Endothelial cell of umbilical vein (primary cell): ENCODE data around the gene PRKX. TPM values are rescaled to one million over a fixed set of nuclear protein-coding genes. Genes with fewer than 3 reads are reported as not detected.

Experiments
- BruUV-seq: library from RNA; stranded (reverse); fragments of 400-500 nt; replicated peaks from 2 replicates; lab custom pipeline; 2021; lab: Mats Ljungman, UMichigan
- CTCF ChIA-PET: fragments of 300-600, 350-600 bp; sonication (Branson Sonifier 250); formaldehyde crosslinking; loops from one replicate; lab custom pipeline; 2021; ENCODE audit warnings: antibody characterized with exemption, inconsistent platforms; lab: Charles Lee
- POLR2A ChIA-PET: fragments of 300-600, 350-600 bp; sonication (Branson Sonifier 250); formaldehyde crosslinking; loops from one replicate; lab custom pipeline; 2021; ENCODE audit warnings: antibody characterized with exemption, inconsistent platforms; lab: Charles Lee
- DNase-seq: peaks from one replicate; pipeline ENCODE4 v3.0.0-alpha.2; 2011; ENCODE audit warnings: low read depth, low spot score
- FAIRE-seq: peaks from 2 replicates; lab custom pipeline; 2011; peaks lifted over from hg19 to GRCh38; lab: Jason Lieb, UNC
- H2AFZ ChIP-seq: 2 replicates; pipeline ENCODE4 v1.6.0; 2012; ENCODE audit warnings: low read depth, low read length, control low read depth, inconsistent platforms
- H3K27ac ChIP-seq: 2 replicates; pipeline ENCODE4 v1.5.1; 2011; ENCODE audit warnings: low read depth, mild to moderate bottlenecking, control low read depth, low read length, moderate library complexity; ENCODE audit not compliant: insufficient read depth
- H3K27me3 ChIP-seq, 2 experiments: 2 replicates each; pipeline versions ENCODE4 v1.6.0 to v1.6.1; 2011; ENCODE audit warnings: low read length in 2 of 2, mixed read lengths in 1 of 2; ENCODE audit not compliant: control insufficient read depth in 2 of 2, insufficient read depth in 2 of 2
- H3K36me3 ChIP-seq, 2 experiments: 2 replicates in 1 of 2; 3 replicates in 1 of 2; pipeline ENCODE4 v1.5.1; 2011; ENCODE audit warnings: low read length in 2 of 2, mild to moderate bottlenecking in 1 of 2, moderate library complexity in 1 of 2; ENCODE audit not compliant: control insufficient read depth in 2 of 2, insufficient read depth in 2 of 2; ENCODE audit errors: extremely low read depth in 1 of 2
- H3K4me1 ChIP-seq: 3 replicates; pipeline ENCODE4 v1.5.1; 2011; ENCODE audit warnings: mild to moderate bottlenecking, low read length; ENCODE audit not compliant: control insufficient read depth, insufficient read depth; ENCODE audit errors: extremely low read depth
- H3K4me2 ChIP-seq: 2 replicates; pipeline ENCODE4 v1.6.1; 2011; ENCODE audit warnings: low read length, control low read depth, mixed read lengths; ENCODE audit not compliant: insufficient read depth
- H3K4me3 ChIP-seq, 3 experiments: fragments of 200-600 bp in 1 of 3; sonication (generic), shearing (Covaris generic) in 1 of 3; replicated peaks in 1 of 3; 2 replicates each; pipeline ENCODE4 v1.5.1; 2011 to 2016; ENCODE audit warnings: control low read depth in 3 of 3, low read length in 3 of 3, mild to moderate bottlenecking in 2 of 3, inconsistent platforms in 1 of 3, low read depth in 1 of 3, moderate library complexity in 1 of 3; ENCODE audit not compliant: insufficient read depth in 1 of 3
- H3K79me2 ChIP-seq: 2 replicates; pipeline ENCODE4 v1.6.0; 2012; ENCODE audit warnings: low read length, inconsistent platforms; ENCODE audit not compliant: control insufficient read depth, insufficient read depth
- H3K9ac ChIP-seq: replicated peaks from 2 replicates; pipeline ENCODE3; 2011; ENCODE audit warnings: low read length, control low read depth; ENCODE audit not compliant: insufficient read depth; ENCODE audit errors: extremely low read depth
- H3K9me1 ChIP-seq: replicated peaks from 3 replicates; pipeline ENCODE4 v1.6.0; 2011; ENCODE audit warnings: mild to moderate bottlenecking, low read length; ENCODE audit not compliant: control insufficient read depth, insufficient read depth; ENCODE audit errors: extremely low read depth
- H3K9me3 ChIP-seq: replicated peaks from 2 replicates; pipeline ENCODE4 v1.5.1; 2012; ENCODE audit warnings: low read length, inconsistent platforms; ENCODE audit not compliant: control insufficient read depth, insufficient read depth
- H4K20me1 ChIP-seq: replicated peaks from 2 replicates; pipeline ENCODE3; 2011; ENCODE audit warnings: mild to moderate bottlenecking, low read length; ENCODE audit not compliant: control insufficient read depth, insufficient read depth; ENCODE audit errors: extremely low read depth
- CTCF ChIP-seq, 2 donors: IDR thresholded peaks; 1 replicate in 1 of 2; 2 replicates in 1 of 2; pipeline ENCODE4 v1.5.1; 2011; ENCODE audit warnings: low read length in 2 of 2, mild to moderate bottlenecking in 2 of 2, moderate library complexity in 2 of 2, control low read depth in 1 of 2, inconsistent platforms in 1 of 2, low read depth in 1 of 2; ENCODE audit not compliant: insufficient read depth in 1 of 2; ENCODE audit errors: extremely low read depth in 1 of 2
- EZH2 ChIP-seq: IDR thresholded peaks from 2 replicates; pipeline ENCODE4 v1.6.1; 2012; ENCODE audit warnings: borderline replicate concordance, low read depth, mild to moderate bottlenecking, moderate library complexity, low read length, inconsistent platforms; ENCODE audit not compliant: severe bottlenecking
- FOS ChIP-seq: IDR thresholded peaks from 2 replicates; pipeline ENCODE4 v1.6.1; 2011; ENCODE audit warnings: mild to moderate bottlenecking, low read length, moderate library complexity, borderline replicate concordance; ENCODE audit not compliant: insufficient read depth
- GATA2 ChIP-seq: IDR thresholded peaks from 2 replicates; pipeline ENCODE4 v1.7.0; 2011; ENCODE audit warnings: low read depth, mild to moderate bottlenecking, moderate library complexity, mixed read lengths, low read length; ENCODE audit not compliant: insufficient read length, insufficient read depth
- JUN ChIP-seq: IDR thresholded peaks from 2 replicates; pipeline ENCODE4 v1.6.1; 2011; ENCODE audit warnings: borderline replicate concordance, low read depth; ENCODE audit not compliant: insufficient read length, insufficient read depth
- MAX ChIP-seq: IDR thresholded peaks from 2 replicates; pipeline ENCODE4 v1.6.1; 2011; ENCODE audit not compliant: insufficient read depth, insufficient read length
- MYC ChIP-seq: IDR thresholded peaks from one replicate; pipeline ENCODE4 v1.6.1; 2011; ENCODE audit warnings: mild to moderate bottlenecking, low read depth, low read length
- POLR2A ChIP-seq: IDR thresholded peaks from 2 replicates; pipeline ENCODE4 v1.6.1; 2012; ENCODE audit warnings: low read depth, mild to moderate bottlenecking, control low read depth, low read length
- POLR2AphosphoS5 ChIP-seq: IDR thresholded peaks from 2 replicates; pipeline ENCODE4 v1.6.1; 2012; ENCODE audit warnings: low read depth, mild to moderate bottlenecking, control low read depth, low read length, moderate library complexity; ENCODE audit not compliant: insufficient read depth
- dilution Hi-C: fragments of 300-500 bp; cut with MboI; formaldehyde crosslinking; loops from one replicate; pipeline ENCODE4 v1.15.0; 2019; ENCODE audit warnings: low sequenced_read_pairs; ENCODE audit not compliant: extremely low pct_ligation_motif_present
- intact Hi-C: fragments of 100-400 bp; cut with micrococcal nuclease; formaldehyde crosslinking; loops from one replicate; pipeline ENCODE4 v1.10.0; 2022
- polyA plus RNA-seq, 4 experiments: library from polyadenylated mRNA; depleted of rRNA in 3 of 4; stranded (reverse) in 3 of 4; unstranded in 1 of 4; fragments of >200 nt; gene quantifications; 2 replicates each; pipeline versions ENCODE4 v1.2.1 to v1.2.3, GENCODE V29; 2011 to 2012; ENCODE audit warnings: missing spikeins in 1 of 4
- total RNA-seq: library from RNA; stranded (reverse); gene quantifications from 2 replicates; pipeline ENCODE4 v1.2.3, GENCODE V29; 2021

The PRKX gene
- total and polyA plus RNA-seq, 2 donors (not counting 3 experiments of a cell fraction or from before 2014, with no cell fraction given), result 11.2 to 27.5 TPM

GRCh38 chrX:3603026-3603661 is 110.3 kb downstream of the PRKX start:
- Histone ChIP-seq H4K20me1 (no peaks in the 10 kb centered on the region), H3K4me1 (no peaks in the 10 kb centered on the region), H3K9me1 (no peaks in the 10 kb centered on the region), H3K9me3 (no peaks in the 10 kb centered on the region), H2AFZ (no peak overlapping the region), H3K4me2 (no peak overlapping the region), H3K9ac (no peak overlapping the region), H3K27ac (no peak overlapping the region), H3K4me3 (no peak overlapping the region), H3K36me3 (no peaks in the 10 kb centered on the region), H3K79me2 (no peaks in the 10 kb centered on the region), H3K27me3 (no peaks in the 10 kb centered on the region)
- CTCF ChIA-PET, result no interaction called here
- FAIRE-seq (no peak), DNase-seq (no peak)
- POLR2A ChIA-PET, result no interaction called here
- dilution Hi-C loops (no loop called here), intact Hi-C loops (no loop called here)
- BruUV-seq, result no TSS peak
- no peak for TF ChIP-seq MAX
- no peak for TF ChIP-seq CTCF (IDR thresholded peaks at IDR 0.05; ENCODE audit: extremely low read depth in 1 of 2, insufficient read depth in 1 of 2, low read depth in 1 of 2, low read length in 2 of 2)
- TF ChIP-seq EZH2, result no peak
- TF ChIP-seq GATA2, result no peak
- no peak for TF ChIP-seq MYC
- TF ChIP-seq FOS, result no peak
- no peak for TF ChIP-seq POLR2A
- no peak for TF ChIP-seq POLR2AphosphoS5
- TF ChIP-seq JUN, result no peak
